ENCODE measurements around the gene PLA2G2F.

The PLA2G2F gene

DNA sequence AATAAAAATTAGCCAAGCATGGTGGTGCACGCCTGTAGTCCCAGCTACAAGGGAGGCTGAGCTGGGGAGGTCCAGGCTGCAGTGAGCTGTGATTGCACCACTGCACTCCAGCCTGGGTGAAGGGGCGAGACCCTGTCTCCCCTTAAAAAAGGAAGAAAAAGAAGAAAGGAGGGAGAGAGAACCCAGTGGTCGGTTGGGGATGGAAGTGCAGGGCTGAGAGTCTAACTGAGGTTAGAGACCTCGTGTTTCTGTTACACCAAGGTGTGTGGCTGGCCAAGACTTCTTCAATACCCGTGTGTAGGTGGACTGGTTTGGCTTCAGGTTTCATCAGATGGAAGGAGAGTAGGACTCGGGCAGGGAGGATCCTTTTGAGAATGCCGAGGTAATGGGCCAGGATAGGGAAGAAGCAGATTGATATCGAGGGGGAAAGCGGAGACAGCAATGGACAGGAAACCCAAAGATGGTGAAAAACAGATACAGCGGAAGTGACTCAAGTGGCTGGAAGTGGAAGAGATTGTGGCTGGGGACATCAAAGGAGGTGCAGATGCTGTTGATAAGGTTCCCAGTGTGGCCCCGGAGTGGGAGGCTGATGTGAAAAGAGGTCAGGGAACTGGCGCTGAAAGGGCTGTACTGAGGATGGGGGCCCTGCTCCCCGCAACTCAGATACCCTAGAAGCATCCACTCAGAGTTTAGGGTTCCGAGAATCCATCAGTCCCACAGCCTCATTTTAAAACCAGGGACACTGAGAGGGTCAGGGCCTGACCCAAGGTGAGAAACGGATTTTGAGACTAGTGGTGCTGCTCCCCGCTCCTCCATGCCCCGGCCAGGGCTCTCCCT lies 46.1 kb downstream of the PLA2G2F start:
- Mint-ChIP-seq H3K4me1 (peaks cover 58% of the 10 kb centered on the region), H3K27me3 (peaks cover 20% of the 10 kb centered on the region), H3K27ac (peak overlapping the region; percentile 74 to 92), H3K4me3 (peak overlapping the region; percentile 75 to 77), H3K9me3 (peaks cover under 1 to 1% of the 10 kb centered on the region in 2 donors)
- DNase-seq, result peak; percentile 63 to 78
- ATAC-seq, result peak; percentile 80

DNA sequence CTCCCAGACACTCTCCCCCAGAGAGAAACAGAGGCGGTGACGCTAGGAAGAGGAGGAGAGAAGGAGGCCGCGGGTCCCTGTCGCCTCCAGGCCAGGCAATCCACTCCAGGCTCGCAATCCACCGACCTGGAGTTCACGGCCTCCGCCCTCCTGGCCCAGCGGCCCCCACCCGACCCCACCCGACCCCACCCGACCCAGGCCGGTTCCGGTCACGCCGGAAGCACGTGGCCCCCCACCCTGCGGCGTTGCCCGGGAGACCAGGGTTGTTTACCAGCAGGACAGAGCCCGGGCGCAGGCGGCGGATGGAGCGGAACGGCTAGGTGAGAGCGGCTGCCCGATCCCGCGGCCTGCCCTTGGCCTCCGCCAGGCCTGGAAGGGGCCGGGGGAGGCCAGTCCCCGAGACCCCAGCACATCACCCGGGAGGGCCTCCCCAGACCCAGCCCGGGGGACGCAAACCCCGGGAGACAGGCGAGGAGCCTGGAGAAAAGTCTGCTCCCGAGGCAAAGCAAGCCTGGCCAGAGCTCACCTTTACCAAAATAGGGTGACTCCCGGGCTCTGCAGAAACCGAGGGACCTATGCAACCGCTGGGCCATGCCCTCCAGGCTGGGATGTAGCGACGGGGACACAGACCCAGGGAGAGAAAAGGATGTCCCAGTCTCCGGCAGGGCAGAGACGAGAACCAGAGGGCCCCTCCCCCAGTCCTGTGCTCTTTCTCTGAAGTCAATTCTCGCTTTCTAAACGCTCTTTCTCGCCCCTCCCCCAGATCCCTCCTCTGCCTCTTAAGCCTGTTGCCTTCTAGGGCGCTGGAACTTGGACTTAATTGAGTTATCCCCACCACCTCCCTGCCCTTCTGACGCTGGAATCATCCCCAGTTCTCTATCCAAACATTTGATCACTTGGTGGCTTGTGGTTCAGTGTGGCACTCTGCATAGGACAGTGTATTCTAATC lies 47.0 kb downstream of the PLA2G2F start, which contains the start of the genes PLA2G2C and UBXN10:
Gene PLA2G2C (minus strand): TSS at position 685 of the 949 bp plus-strand sequence. CDS start 9,155 bp downstream, outside the sequence.
Gene UBXN10 (plus strand): TSS at position 263 of the 949 bp plus-strand sequence. CDS start 4,466 bp downstream, outside the sequence.
- DNase-seq, result peak; percentile 56 to 79
- H3K4me3 Mint-ChIP-seq, result peak within 1 kb of the TSS; percentile 75 to 77
- peak; percentile 76 for ATAC-seq
- H3K27me3 Mint-ChIP-seq, result peaks cover 28% of the 10 kb centered on the region
- H3K4me1 Mint-ChIP-seq, result peaks cover 58% of the 10 kb centered on the region
- H3K27ac Mint-ChIP-seq, result peak within 1 kb of the TSS; percentile 84 to 96
- no peaks in the 10 kb centered on the region for H3K9me3 Mint-ChIP-seq

DNA sequence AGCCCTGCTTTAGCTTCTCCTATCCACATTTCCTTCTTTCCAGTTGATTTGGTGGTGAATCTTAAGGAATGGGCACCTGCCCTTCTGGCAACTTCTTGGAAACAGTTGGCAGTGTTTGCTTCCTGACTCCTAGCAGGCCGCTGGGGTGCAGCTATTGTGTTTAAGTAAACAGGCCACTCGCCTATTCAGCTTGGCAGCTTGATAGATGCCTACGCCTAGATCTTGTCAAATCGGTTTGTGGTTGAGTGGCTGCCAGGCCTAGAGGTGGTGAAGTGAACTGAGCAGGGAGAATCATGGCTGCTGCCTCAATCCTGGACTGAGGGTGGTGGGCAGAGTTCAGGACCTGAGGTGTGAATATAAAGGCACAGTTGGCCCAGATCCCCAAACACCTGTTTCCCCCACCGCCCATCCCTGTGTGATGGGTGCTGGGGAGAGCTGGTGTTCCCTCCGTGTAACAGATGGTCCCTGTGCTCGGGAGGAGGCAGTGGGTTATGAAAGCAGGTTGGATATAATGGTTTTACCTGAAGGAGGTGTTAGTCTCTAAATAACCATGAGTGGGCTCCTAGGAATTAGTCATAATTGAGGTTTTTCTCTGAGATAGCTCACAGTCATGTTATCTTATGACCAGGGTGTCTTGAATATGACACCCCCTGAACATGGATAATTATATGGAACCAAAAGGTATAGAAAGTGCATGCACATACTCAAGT lies 48.1 kb downstream of the PLA2G2F start:
- Mint-ChIP-seq H3K4me1 (peaks cover 58% of the 10 kb centered on the region), H3K9me3 (no peaks in the 10 kb centered on the region), H3K27me3 (peaks cover 28% of the 10 kb centered on the region), H3K4me3 (peak overlapping the region; percentile 68 to 77), H3K27ac (peak overlapping the region in 1 of 2 donors; percentile 48)
- DNase-seq (peak; percentile 36 to 58), ATAC-seq (peak; percentile 56)

DNA sequence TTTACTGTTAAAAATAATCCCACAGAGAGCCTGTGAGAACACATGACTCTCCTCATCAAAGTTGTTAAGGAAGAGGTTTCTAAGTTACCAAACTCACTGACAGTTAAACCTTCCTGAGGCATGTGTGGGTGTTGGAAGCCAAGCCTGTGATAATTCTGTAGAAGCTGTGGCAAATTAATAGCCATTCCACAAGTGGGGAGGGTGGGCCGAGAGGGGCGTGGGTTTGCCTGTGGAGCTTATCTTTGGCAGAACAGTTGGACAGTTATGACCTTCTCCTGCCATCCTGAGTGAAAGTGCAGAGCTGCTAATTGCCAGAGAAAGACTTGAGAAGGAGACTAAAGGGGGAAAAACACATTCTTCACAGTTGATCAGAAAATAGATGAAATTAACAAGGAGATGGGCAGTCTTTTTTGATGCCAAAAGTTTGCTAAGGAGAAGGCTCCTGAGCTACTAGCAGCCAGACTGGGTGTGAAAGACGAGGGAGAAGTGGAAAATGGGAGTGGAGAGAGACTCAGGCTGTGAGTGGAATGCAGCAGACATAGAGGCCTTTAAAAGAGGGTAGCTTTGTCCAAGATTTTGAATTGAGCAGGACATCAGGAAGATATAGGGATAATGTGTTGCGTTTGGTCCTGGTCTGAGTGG lies 48.8 kb downstream of the PLA2G2F start:
- peak overlapping the region in 1 of 2 donors; percentile 29 for H3K27ac Mint-ChIP-seq
- peaks cover 28% of the 10 kb centered on the region for H3K27me3 Mint-ChIP-seq
- ATAC-seq (no peak), DNase-seq (no peak)
- H3K4me1 Mint-ChIP-seq, result peaks cover 58% of the 10 kb centered on the region
- H3K9me3 Mint-ChIP-seq, result no peaks in the 10 kb centered on the region
- peak overlapping the region in 1 of 2 donors; percentile 68 for H3K4me3 Mint-ChIP-seq

DNA sequence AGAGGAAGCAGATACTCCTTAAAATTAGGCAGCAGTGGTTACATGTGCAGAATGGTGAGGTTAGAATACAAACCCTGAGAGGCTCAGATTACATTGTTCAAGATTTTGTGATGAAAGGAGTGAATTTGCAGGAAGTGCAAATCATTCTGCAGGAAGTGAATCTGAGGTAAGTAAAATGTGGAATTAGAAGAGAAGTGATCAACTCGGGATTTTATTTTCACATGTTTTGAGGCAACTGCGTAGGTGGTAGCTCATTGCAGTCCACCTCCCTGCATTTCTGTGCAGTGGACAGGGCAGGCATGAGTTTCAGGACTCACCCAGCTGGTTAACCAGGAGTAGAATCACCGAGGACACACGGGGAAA lies 49.3 kb downstream of the PLA2G2F start:
- DNase-seq (no peak), ATAC-seq (no peak)
- Mint-ChIP-seq H3K27ac (peak overlapping the region in 1 of 2 donors; percentile 29), H3K27me3 (peaks cover 29% of the 10 kb centered on the region), H3K4me3 (no peak overlapping the region), H3K4me1 (peaks cover 55% of the 10 kb centered on the region), H3K9me3 (no peaks in the 10 kb centered on the region)

DNA sequence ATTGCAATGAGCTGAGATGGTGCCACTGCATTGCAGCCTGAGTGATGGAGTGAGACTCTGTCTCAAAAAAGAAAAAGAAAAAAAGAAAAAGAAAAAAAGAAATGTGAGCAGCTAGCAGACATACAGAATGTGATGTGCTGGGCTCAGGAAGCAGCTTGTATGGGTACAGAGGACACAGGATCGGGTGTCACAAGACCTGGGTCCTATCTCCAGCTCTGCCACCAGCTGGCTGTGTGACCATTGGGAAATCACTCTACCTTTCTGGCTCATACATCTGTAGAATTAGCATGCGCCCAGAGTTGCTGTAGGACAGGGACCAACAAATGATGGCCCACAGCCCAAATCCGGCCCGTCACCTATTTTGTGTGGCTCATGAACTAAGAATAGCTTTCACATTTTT lies 50.5 kb downstream of the PLA2G2F start:
- Mint-ChIP-seq H3K27ac (no peak overlapping the region), H3K27me3 (peaks cover 41% of the 10 kb centered on the region), H3K9me3 (no peaks in the 10 kb centered on the region), H3K4me3 (no peak overlapping the region), H3K4me1 (peaks cover 43% of the 10 kb centered on the region)
- ATAC-seq, result no peak
- DNase-seq, result no peak

DNA sequence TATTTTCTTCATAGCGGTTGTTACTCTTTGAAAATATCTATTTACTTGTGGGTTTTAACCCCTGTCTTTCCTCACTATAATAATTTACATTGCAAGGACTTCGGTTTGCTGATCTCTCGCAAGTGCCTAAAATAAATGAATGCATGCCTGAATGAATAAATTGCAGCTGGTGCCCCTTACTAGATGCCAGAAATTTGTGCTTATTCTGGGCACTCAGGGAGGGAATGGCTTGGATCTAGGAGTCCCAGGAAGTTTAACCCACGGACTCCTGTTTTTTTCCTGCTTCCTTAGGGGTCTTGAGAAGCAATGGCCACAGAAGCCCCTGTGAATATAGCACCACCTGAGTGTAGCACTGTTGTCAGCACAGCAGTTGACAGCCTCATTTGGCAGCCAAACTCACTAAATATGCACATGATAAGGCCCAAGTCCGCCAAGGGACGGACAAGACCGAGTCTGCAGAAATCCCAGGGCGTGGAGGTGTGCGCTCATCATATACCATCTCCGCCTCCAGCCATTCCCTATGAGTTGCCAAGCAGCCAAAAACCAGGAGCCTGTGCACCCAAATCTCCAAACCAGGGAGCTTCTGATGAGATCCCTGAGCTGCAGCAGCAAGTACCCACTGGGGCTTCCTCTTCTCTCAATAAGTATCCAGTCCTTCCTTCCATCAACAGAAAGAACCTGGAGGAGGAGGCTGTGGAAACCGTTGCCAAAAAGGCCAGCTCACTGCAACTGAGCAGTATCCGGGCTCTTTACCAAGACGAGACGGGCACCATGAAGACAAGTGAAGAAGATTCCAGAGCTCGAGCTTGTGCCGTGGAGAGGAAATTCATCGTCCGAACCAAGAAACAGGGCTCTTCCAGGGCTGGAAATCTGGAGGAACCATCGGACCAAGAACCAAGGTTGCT lies 51.4 kb downstream of the PLA2G2F start:
- Mint-ChIP-seq H3K27me3 (peaks cover 49% of the 10 kb centered on the region), H3K27ac (no peak overlapping the region), H3K4me3 (no peak overlapping the region), H3K4me1 (peaks cover 34% of the 10 kb centered on the region), H3K9me3 (no peaks in the 10 kb centered on the region)
- DNase-seq (no peak), ATAC-seq (no peak)

DNA sequence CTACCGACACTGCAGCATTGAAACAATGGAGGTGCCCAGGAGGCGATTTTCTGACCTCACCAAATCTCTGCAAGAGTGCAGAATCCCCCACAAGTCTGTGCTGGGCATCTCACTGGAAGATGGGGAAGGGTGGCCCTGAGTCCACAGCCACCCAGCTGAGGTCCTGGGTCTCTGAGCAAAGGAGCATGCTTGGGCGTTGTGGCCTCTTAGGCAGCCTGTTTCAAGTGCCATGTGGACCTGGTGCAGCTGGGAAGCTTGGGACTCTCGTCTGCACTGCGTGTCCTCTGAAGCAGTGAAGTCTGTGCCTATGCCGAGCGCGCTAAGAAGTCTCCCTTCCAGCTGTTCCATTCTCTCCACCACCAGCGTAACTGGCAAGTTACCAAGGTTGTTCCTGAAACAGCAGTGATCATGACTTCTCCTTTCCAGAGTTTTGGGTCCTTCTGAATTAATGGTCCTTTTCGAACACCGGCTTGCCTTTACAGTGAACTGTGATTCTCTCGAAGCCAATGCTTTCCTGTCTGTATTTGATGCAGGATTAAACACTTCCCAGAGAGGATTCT lies 52.2 kb downstream of the PLA2G2F start:
- Mint-ChIP-seq H3K4me3 (no peak overlapping the region), H3K27ac (no peak overlapping the region), H3K27me3 (peaks cover 51% of the 10 kb centered on the region), H3K9me3 (no peaks in the 10 kb centered on the region), H3K4me1 (peaks cover 30% of the 10 kb centered on the region)
- no peak for ATAC-seq
- no peak for DNase-seq

DNA sequence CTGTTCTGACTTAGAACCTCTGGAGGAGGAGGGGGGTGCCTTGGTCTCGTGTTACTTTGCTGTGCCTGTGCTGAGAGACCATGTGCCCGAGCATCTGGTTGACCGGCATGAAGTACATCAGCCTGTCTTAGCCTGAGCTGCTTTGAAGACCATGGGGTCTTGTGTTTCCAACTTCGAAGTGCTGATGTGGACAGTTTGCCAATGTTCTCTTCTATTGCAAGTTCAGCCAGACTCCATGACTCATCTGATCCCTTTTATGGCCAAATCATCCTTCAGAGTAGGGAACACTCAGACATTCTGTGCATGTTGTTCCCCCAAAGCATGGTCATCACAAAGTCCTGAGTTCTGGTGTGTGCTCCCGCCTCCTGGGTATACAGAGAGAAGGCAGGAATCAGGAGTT lies 53.2 kb downstream of the PLA2G2F start:
- Mint-ChIP-seq H3K27me3 (peaks cover 61% of the 10 kb centered on the region), H3K4me3 (no peak overlapping the region), H3K9me3 (no peaks in the 10 kb centered on the region), H3K27ac (no peak overlapping the region), H3K4me1 (peaks cover 21% of the 10 kb centered on the region)
- ATAC-seq (no peak), DNase-seq (no peak)

DNA sequence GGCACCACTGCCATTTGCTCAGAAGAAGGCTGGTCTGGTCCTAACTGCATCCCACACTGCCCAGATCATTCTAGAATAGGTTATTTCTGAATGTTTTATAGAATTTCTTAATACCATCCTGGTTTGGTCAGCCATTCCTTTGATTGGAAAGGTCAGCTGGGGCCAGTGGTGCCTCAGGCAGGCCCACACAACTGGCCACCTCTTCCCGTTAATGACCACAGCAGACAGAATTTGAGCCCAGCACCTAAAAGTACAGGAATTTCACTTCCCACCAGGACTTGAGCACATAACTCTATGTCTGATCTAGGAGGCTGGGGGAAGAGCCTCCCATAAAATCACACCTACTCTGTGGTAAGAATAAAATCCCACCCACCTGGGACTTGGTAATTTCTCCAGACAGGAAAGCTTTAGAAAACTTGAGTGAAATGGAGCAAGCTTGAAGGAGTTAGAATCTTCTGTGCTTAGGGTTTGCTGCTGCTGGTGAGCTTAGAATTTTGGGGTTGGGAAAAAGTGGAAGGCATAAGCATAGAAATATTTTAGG lies 53.8 kb downstream of the PLA2G2F start:
- Mint-ChIP-seq H3K27me3 (peaks cover 63% of the 10 kb centered on the region), H3K4me1 (peaks cover 16% of the 10 kb centered on the region)

DNA sequence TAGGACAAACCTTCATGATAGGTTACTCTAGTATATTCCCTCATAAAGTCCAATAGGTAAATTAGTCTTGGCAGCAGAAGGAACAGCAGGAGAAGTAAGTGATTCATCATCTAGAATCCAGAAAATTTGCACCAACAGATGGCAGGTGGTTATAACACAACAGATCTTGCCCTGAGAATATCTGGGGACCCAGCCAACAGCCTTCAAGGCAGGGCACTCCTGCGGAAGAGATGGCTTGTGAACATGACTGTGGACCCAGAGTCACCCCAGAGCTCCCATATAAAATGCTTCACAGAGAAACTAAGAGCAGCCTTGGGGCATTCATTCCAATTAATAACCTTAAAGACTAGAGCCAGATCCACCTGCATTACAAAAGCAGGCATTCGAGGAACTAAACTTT lies 55.1 kb downstream of the PLA2G2F start:
- Mint-ChIP-seq H3K4me3 (no peak overlapping the region), H3K9me3 (no peaks in the 10 kb centered on the region), H3K27ac (no peak overlapping the region), H3K4me1 (peaks cover 3% of the 10 kb centered on the region), H3K27me3 (peaks cover 56% of the 10 kb centered on the region)
- DNase-seq, result no peak
- no peak for ATAC-seq

More for the DNA sequence above, 53.8 kb downstream of the PLA2G2F start:
- DNase-seq (no peak), ATAC-seq (no peak)
- Mint-ChIP-seq H3K9me3 (no peaks in the 10 kb centered on the region), H3K4me3 (no peak overlapping the region), H3K27ac (no peak overlapping the region)

DNA sequence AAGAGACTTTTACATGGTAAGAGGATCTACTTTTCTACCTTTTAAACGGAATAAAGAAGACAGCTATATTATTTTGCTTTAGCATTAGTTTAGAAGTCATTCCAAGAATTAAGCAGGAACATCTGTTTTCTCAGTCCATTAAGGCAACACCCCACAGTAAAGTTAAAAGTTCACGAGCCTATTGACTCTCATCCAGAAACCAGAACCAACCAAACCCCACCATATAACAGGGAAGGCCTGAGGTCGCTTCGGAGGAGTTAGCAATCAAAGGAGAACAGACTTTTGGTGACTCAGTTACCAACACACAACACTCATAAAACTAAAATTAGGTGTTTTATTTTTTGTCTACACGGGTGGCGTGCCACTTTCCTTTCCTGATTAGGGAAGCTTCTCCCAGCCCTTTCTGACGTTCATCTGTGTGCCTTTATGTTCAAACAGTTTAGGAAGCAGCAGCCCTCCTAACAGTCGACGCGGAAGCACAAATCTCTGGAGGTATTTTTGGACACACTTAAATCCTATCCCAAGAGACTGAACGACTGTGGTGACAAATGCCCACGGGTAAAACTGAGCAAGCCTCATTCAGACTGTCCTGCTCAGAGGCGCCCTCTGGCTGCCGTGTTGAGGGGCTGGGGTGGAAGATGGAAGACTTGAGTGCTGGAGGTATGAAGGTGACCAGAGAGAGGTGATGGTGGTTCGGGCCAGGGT lies 55.8 kb downstream of the PLA2G2F start:
- Mint-ChIP-seq H3K9me3 (no peaks in the 10 kb centered on the region), H3K27me3 (peaks cover 56% of the 10 kb centered on the region), H3K4me1 (no peaks in the 10 kb centered on the region), H3K4me3 (no peak overlapping the region), H3K27ac (no peak overlapping the region)
- DNase-seq, result peak; percentile 66 to 73
- peak; percentile 89 for ATAC-seq

DNA sequence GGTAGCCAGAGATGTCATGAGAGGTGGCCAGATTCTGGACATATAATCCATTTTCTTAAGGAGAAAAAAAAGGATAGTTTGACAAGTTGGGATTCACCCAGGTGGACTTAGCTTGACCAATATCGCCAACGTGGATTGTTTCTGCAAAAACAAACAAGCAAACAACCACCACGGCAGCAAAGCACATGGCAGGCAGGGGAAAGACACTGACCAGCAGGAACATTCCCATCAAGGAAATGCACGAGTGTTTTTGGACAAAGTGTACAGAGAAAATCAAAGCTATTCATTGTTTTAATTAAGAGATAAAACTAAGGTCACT lies 56.3 kb downstream of the PLA2G2F start:
- H3K27me3 Mint-ChIP-seq, result peaks cover 59% of the 10 kb centered on the region
- ATAC-seq (no peak), DNase-seq (no peak)
- H3K4me3 Mint-ChIP-seq, result no peak overlapping the region
- no peaks in the 10 kb centered on the region for H3K9me3 Mint-ChIP-seq
- H3K4me1 Mint-ChIP-seq, result no peaks in the 10 kb centered on the region
- H3K27ac Mint-ChIP-seq, result no peak overlapping the region
